Prostate gland (tissue), 2 donors: ENCODE measurements around the gene PNPLA7. TPM values are rescaled to one million over a fixed set of nuclear protein-coding genes. Genes with fewer than 3 reads are reported as not detected.

ENCODE experiments used
- DNase-seq: peaks from one replicate; pipeline ENCODE4 v3.0.0-alpha.2; 2019; ENCODE audit warnings: low spot score
- H3K27ac ChIP-seq, 2 donors: fragments of 200-600 bp; sonication (generic); 2 replicates each; pipeline ENCODE4 v1.5.1; 2017 to 2019
- H3K27me3 ChIP-seq: fragments of 200-600 bp; sonication (generic); replicated peaks from 2 replicates; pipeline ENCODE4 v1.5.1; 2019; ENCODE audit not compliant: insufficient read depth
- H3K36me3 ChIP-seq, 2 donors: fragments of 200-600 bp; sonication (generic); 1 replicate in 1 of 2; 2 replicates in 1 of 2; pipeline versions ENCODE4 v1.5.1 to v1.8.1; 2017 to 2019
- H3K4me1 ChIP-seq: fragments of 200-600 bp; sonication (generic); replicated peaks from 2 replicates; pipeline ENCODE4 v1.5.1; 2019
- H3K4me3 ChIP-seq, 2 donors: fragments of 200-600 bp; sonication (generic); 2 replicates each; pipeline ENCODE4 v1.5.1; 2017 to 2019
- H3K9me3 ChIP-seq: fragments of 200-600 bp; sonication (generic); 2 replicates; pipeline ENCODE4 v1.5.1; 2017
- CTCF ChIP-seq, 4 experiments: fragments of 200-600 bp in 2 of 4; fragments of 450-650 bp in 2 of 4; sonication (generic) in 2 of 4; IDR thresholded peaks; 1 replicate in 3 of 4; 2 replicates in 1 of 4; pipeline ENCODE4 v1.5.1; 2016 to 2019; ENCODE audit warnings: antibody characterized with exemption in 4 of 4, mild to moderate bottlenecking in 2 of 4, moderate library complexity in 2 of 4
- POLR2A ChIP-seq: fragments of 450-650 bp; IDR thresholded peaks from one replicate; pipeline ENCODE4 v1.6.1; 2016; ENCODE audit warnings: antibody characterized with exemption, mild to moderate bottlenecking
- POLR2AphosphoS5 ChIP-seq: sonication (generic); formaldehyde crosslinking; IDR thresholded peaks from one replicate; pipeline ENCODE4 v1.6.1; 2017; ENCODE audit warnings: antibody characterized with exemption
- WGBS: methylation state at CpG from one replicate; pipeline ENCODE4 v1.1.5; 2018; 5-methylcytosine and 5-hydroxymethylcytosine counted together
- intact Hi-C: fragments of 100-400 bp; cut with DNase I; formaldehyde crosslinking; loops from one replicate; pipeline ENCODE4 v1.14.2; 2022
- total RNA-seq, 2 donors: library from RNA; depleted of rRNA; stranded (reverse); fragments of >200 nt; gene quantifications; one replicate each; pipeline ENCODE4 v1.1.0, GENCODE V29; 2016

Gene PNPLA7
- total RNA-seq, 2 donors from 2014 or later = 34.2 to 64.3 TPM

- 95% methylated on average over 30 of the region's 30 CpGs for WGBS
- H3K36me3 ChIP-seq = no peaks in the 10 kb centered on the region
- H3K27ac ChIP-seq = no peak overlapping the region
- intact Hi-C loops = no loop called here
- peaks cover 6% of the 10 kb centered on the region for H3K4me1 ChIP-seq
- H3K9me3 ChIP-seq = no peaks in the 10 kb centered on the region
- DNase-seq = no peak
- no peak overlapping the region for H3K4me3 ChIP-seq
- TF ChIP-seq POLR2A = no peak
- TF ChIP-seq POLR2AphosphoS5 = no peak
- no peak for TF ChIP-seq CTCF (IDR thresholded peaks at IDR 0.05)
- H3K27me3 ChIP-seq = no peaks in the 10 kb centered on the region
These were observed 86.9 kb downstream of the PNPLA7 start for GRCh38 chr9:137462986-137463930.

DNA sequence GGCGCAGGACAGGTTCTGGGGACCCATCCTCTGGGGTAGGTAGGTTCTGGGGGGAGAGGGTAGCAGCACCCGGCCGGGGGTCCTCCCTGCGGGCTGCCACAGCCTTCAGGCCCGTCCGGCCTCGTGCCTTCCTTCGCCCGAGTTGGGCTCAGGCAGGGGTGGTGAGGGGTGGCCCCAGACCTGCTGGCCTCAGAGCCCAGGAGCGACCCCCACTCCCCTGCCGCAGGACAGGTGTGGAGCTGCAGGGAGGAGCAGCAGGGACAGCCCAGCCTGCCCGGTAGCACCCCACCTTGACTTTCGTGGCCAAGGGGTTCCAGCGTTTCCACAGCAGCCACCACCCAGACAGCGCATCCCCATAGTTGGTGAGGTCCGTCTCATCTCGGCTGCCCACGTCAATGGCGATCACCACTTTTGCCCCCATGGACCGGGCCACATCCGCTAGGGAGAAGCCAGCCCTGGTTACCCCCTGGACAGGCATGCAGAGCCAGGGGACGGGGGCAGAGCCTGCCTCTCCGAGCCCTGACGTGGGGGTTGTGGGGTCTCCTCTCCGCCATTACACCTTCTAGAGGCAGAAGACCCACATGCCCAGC is 87.7 kb downstream of the PNPLA7 start:
- H3K4me3 ChIP-seq = no peak overlapping the region

GRCh38 chr9:137461663-137462395 is 88.4 kb downstream of the PNPLA7 start:
- no peak for DNase-seq
- no peak overlapping the region for H3K4me3 ChIP-seq
- intact Hi-C loops = no loop called here
- WGBS = 66% methylated on average over 47 of the region's 52 CpGs
- TF ChIP-seq POLR2AphosphoS5 (no peak), POLR2A (no peak), CTCF (IDR thresholded peaks at IDR 0.05) (no peak)
- no peak overlapping the region for H3K27ac ChIP-seq
- no peaks in the 10 kb centered on the region for H3K36me3 ChIP-seq
- no peaks in the 10 kb centered on the region for H3K9me3 ChIP-seq
- no peaks in the 10 kb centered on the region for H3K27me3 ChIP-seq
- peaks cover 9% of the 10 kb centered on the region for H3K4me1 ChIP-seq

More for the DNA sequence above, 87.7 kb downstream of the PNPLA7 start:
- intact Hi-C loops = no loop called here
- Histone ChIP-seq H3K9me3 (no peaks in the 10 kb centered on the region), H3K27me3 (no peaks in the 10 kb centered on the region), H3K4me1 (peaks cover 9% of the 10 kb centered on the region), H3K36me3 (no peaks in the 10 kb centered on the region), H3K27ac (no peak overlapping the region)
- no peak for DNase-seq
- WGBS = 92% methylated on average over 14 of the region's 25 CpGs
- no peak for TF ChIP-seq POLR2A
- no peak for TF ChIP-seq CTCF (IDR thresholded peaks at IDR 0.05)
- no peak for TF ChIP-seq POLR2AphosphoS5

DNA sequence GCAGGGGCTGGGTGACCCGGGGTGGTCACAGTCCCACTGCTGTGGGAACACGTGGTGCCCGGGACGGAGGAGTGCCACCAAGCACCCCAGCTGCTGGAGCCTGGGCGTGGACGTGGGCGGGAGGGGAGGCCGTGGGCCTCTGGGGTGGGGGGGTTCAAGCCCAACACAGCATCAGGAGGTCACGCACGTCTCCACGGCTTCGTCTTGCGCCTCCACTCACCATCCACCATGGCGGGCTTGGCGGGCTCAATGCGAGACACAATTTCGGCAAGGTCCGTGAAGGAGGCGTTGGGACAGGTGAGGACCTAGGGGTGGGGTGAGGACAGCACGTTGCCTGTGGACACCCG is 88.9 kb downstream of the PNPLA7 start:
- Histone ChIP-seq H3K36me3 (no peaks in the 10 kb centered on the region), H3K4me1 (peaks cover 9% of the 10 kb centered on the region), H3K9me3 (no peaks in the 10 kb centered on the region), H3K4me3 (no peak overlapping the region), H3K27me3 (no peaks in the 10 kb centered on the region), H3K27ac (no peak overlapping the region)
- TF ChIP-seq POLR2A (no peak), CTCF (IDR thresholded peaks at IDR 0.05) (no peak), POLR2AphosphoS5 (no peak)
- intact Hi-C loops = no loop called here
- DNase-seq = no peak
- WGBS = 95% methylated on average over 19 of the region's 21 CpGs
